Frontal cortex (tissue), 4 donors: ENCODE results near the gene UBAC2. TPM values are rescaled to one million over a fixed set of nuclear protein-coding genes. Genes with fewer than 3 reads are reported as not detected.

ENCODE experiments used
- DNase-seq, 2 donors: peaks; one replicate each; pipeline ENCODE4 v3.0.0; 2012; ENCODE audit warnings: low spot score in 2 of 2
- FAIRE-seq: peaks from 2 replicates; lab custom pipeline; 2012; peaks lifted over from hg19 to GRCh38; lab: Jason Lieb, UNC
- total RNA-seq: library from RNA; depleted of rRNA; stranded (reverse); fragments of >200 nt; gene quantifications from one replicate; pipeline ENCODE4 v1.2.3, GENCODE V29; 2014
- donor health status: control.
- donor health status: control.
- donor health status: control.

Gene UBAC2
- total RNA-seq, 1 donor from 2014 or later = 42.4 TPM

GRCh38 chr13:99303863-99304521 is 103.3 kb downstream of the UBAC2 start:
- no peak for FAIRE-seq

GRCh38 chr13:99304541-99304940 is 103.9 kb downstream of the UBAC2 start:
- FAIRE-seq (no peak), DNase-seq (no peak)

More at GRCh38 chr13:99303863-99304521, 103.3 kb downstream of the UBAC2 start:
- DNase-seq = no peak

GRCh38 chr13:99305158-99305557 is 104.5 kb downstream of the UBAC2 start:
- FAIRE-seq = no peak
- no peak for DNase-seq

GRCh38 chr13:99305566-99305965 is 104.9 kb downstream of the UBAC2 start:
- no peak for FAIRE-seq
- DNase-seq = no peak

- DNase-seq (no peak), FAIRE-seq (no peak)
These were observed 106.6 kb downstream of the UBAC2 start, which contains the start of gene GPR183 for GRCh38 chr13:99307247-99307646. Gene GPR183, minus strand, starts transcription at chr13:99307399. Its CDS starts 11,254 bp downstream, at chr13:99296145.

GRCh38 chr13:99307648-99308339 is 107.1 kb downstream of the UBAC2 start:
- DNase-seq = no peak
- FAIRE-seq = no peak

- no peak for DNase-seq
- no peak for FAIRE-seq
These were observed 107.9 kb downstream of the UBAC2 start for GRCh38 chr13:99308471-99309087.

- no peak for DNase-seq
- no peak for FAIRE-seq
These were observed 109.9 kb downstream of the UBAC2 start for GRCh38 chr13:99310382-99311031.

GRCh38 chr13:99311137-99311536 is 110.5 kb downstream of the UBAC2 start:
- DNase-seq = no peak

GRCh38 chr13:99311748-99312492 is 111.3 kb downstream of the UBAC2 start:
- no peak for FAIRE-seq
- DNase-seq = no peak

More at GRCh38 chr13:99311137-99311536, 110.5 kb downstream of the UBAC2 start:
- FAIRE-seq = no peak

- FAIRE-seq (no peak), DNase-seq (no peak)
These were observed 111.8 kb downstream of the UBAC2 start for GRCh38 chr13:99312493-99312883.

GRCh38 chr13:99313501-99313900 is 112.8 kb downstream of the UBAC2 start:
- DNase-seq = no peak
- FAIRE-seq = no peak

GRCh38 chr13:99313941-99314340 is 113.3 kb downstream of the UBAC2 start:
- DNase-seq (no peak), FAIRE-seq (no peak)

- DNase-seq (no peak), FAIRE-seq (no peak)
These were observed 114.1 kb downstream of the UBAC2 start for GRCh38 chr13:99314640-99315176.

GRCh38 chr13:99315186-99315585 is 114.5 kb downstream of the UBAC2 start:
- FAIRE-seq (no peak), DNase-seq (no peak)

- DNase-seq = no peak
- FAIRE-seq = no peak
These were observed 115.6 kb downstream of the UBAC2 start for GRCh38 chr13:99316224-99316623.

GRCh38 chr13:99316657-99317256 is 116.1 kb downstream of the UBAC2 start:
- DNase-seq (no peak), FAIRE-seq (no peak)

- DNase-seq = no peak
- FAIRE-seq = no peak
These were observed 120.2 kb downstream of the UBAC2 start for GRCh38 chr13:99320693-99321481.
